ENCODE measurements around the gene MEGF6. TPM values are rescaled to one million over a fixed set of nuclear protein-coding genes. Genes with fewer than 3 reads are reported as not detected.

MEGF6 gene
- polyA plus RNA-seq, 1 donor (not counting 4 experiments of a cell fraction or from before 2014, with no cell fraction given), result 0.24 TPM

GRCh38 chr1:3628445-3628844 is 17.1 kb upstream of the MEGF6 start:
- dilution Hi-C loops (cut with MboI; ENCODE audit: extremely low pct_ligation_motif_present, low sequenced_read_pairs), result loop anchor here (25.0 kb wide), 1 partner anchor 91 kb away; no protein-coding TSS in a partner anchor
- FAIRE-seq, result no peak
- H3K9ac ChIP-seq (ENCODE audit: control insufficient read depth, extremely low read depth, insufficient read depth, low read length), result no peak overlapping the region
- no peak overlapping the region for H3K4me3 ChIP-seq (ENCODE audit: control insufficient read depth in 2 of 3, extremely low read depth in 1 of 3, insufficient read depth in 2 of 3, low read depth in 1 of 3, low read length in 3 of 3)
- no peak overlapping the region for H3K4me2 ChIP-seq (ENCODE audit: control insufficient read depth, extremely low read depth, insufficient read depth, low read depth, low read length)
- DNase-seq (ENCODE audit: low read depth, low spot score), result no peak
- H3K79me2 ChIP-seq (ENCODE audit: control insufficient read depth, insufficient read depth, low read length), result no peaks in the 10 kb centered on the region
- no peaks in the 10 kb centered on the region for H4K20me1 ChIP-seq (ENCODE audit: control insufficient read depth, extremely low read depth, insufficient read depth, low read length)
- H2AFZ ChIP-seq (ENCODE audit: control insufficient read depth, low read length), result no peak overlapping the region
- H3K9me1 ChIP-seq (ENCODE audit: control insufficient read depth, extremely low read depth, insufficient read depth, low read length), result no peaks in the 10 kb centered on the region
- H3K27me3 ChIP-seq (ENCODE audit: control insufficient read depth, extremely low read depth, insufficient read depth, low read length), result no peaks in the 10 kb centered on the region
- peaks cover 9 to 14% of the 10 kb centered on the region in 2 experiments for H3K36me3 ChIP-seq (ENCODE audit: control insufficient read depth in 2 of 2, extremely low read depth in 1 of 2, insufficient read depth in 2 of 2, low read length in 2 of 2)
- no peak for TF ChIP-seq CTCF (optimal IDR thresholded peaks at IDR 0.05 in 1 of 3, IDR thresholded peaks at IDR 0.05 in 1 of 3, conservative IDR thresholded peaks at IDR 0.05 in 1 of 3; ENCODE audit: extremely low read depth in 1 of 3, insufficient read depth in 2 of 3, low read length in 3 of 3)
- no peak for TF ChIP-seq EZH2 (IDR thresholded peaks at IDR 0.05; ENCODE audit: low read length)
- no peaks in the 10 kb centered on the region for H3K9me3 ChIP-seq (ENCODE audit: control insufficient read depth, low read depth, low read length)
- peaks cover 13% of the 10 kb centered on the region for H3K4me1 ChIP-seq (ENCODE audit: control insufficient read depth, extremely low read depth, insufficient read depth, low read length)
- H3K27ac ChIP-seq (ENCODE audit: control insufficient read depth, insufficient read depth, low read length), result no peak overlapping the region

- H3K36me3 ChIP-seq (ENCODE audit: control insufficient read depth in 2 of 2, extremely low read depth in 1 of 2, insufficient read depth in 2 of 2, low read length in 2 of 2), result peaks cover 9 to 14% of the 10 kb centered on the region in 2 experiments
- H3K9me3 ChIP-seq (ENCODE audit: control insufficient read depth, low read depth, low read length), result no peaks in the 10 kb centered on the region
- H3K9me1 ChIP-seq (ENCODE audit: control insufficient read depth, extremely low read depth, insufficient read depth, low read length), result no peaks in the 10 kb centered on the region
- TF ChIP-seq EZH2 (IDR thresholded peaks at IDR 0.05; ENCODE audit: low read length) (no peak), CTCF (optimal IDR thresholded peaks at IDR 0.05 in 1 of 3, IDR thresholded peaks at IDR 0.05 in 1 of 3, conservative IDR thresholded peaks at IDR 0.05 in 1 of 3; ENCODE audit: extremely low read depth in 1 of 3, insufficient read depth in 2 of 3, low read length in 3 of 3) (no peak)
- H3K4me1 ChIP-seq (ENCODE audit: control insufficient read depth, extremely low read depth, insufficient read depth, low read length), result peaks cover 16% of the 10 kb centered on the region
- no peak overlapping the region for H3K4me2 ChIP-seq (ENCODE audit: control insufficient read depth, extremely low read depth, insufficient read depth, low read depth, low read length)
- DNase-seq (ENCODE audit: low read depth, low spot score) (no peak), FAIRE-seq (no peak)
- H2AFZ ChIP-seq (ENCODE audit: control insufficient read depth, low read length), result no peak overlapping the region
- no peak overlapping the region for H3K9ac ChIP-seq (ENCODE audit: control insufficient read depth, extremely low read depth, insufficient read depth, low read length)
- H3K79me2 ChIP-seq (ENCODE audit: control insufficient read depth, insufficient read depth, low read length), result no peaks in the 10 kb centered on the region
- H3K27me3 ChIP-seq (ENCODE audit: control insufficient read depth, extremely low read depth, insufficient read depth, low read length), result no peaks in the 10 kb centered on the region
- dilution Hi-C loops (cut with MboI; ENCODE audit: extremely low pct_ligation_motif_present, low sequenced_read_pairs), result loop anchor here (25.0 kb wide), 1 partner anchor 90 kb away; no protein-coding TSS in a partner anchor
- H4K20me1 ChIP-seq (ENCODE audit: control insufficient read depth, extremely low read depth, insufficient read depth, low read length), result no peaks in the 10 kb centered on the region
- H3K4me3 ChIP-seq (ENCODE audit: control insufficient read depth in 2 of 3, extremely low read depth in 1 of 3, insufficient read depth in 2 of 3, low read depth in 1 of 3, low read length in 3 of 3), result no peak overlapping the region
- no peak overlapping the region for H3K27ac ChIP-seq (ENCODE audit: control insufficient read depth, insufficient read depth, low read length)
Measured at GRCh38 chr1:3627515-3628253, 16.4 kb upstream of the MEGF6 start.
